Sciatic nerve (tissue), 1 donor: ENCODE data around the gene SPPL2A. TPM values are rescaled to one million over a fixed set of nuclear protein-coding genes. Genes with fewer than 3 reads are reported as not detected.

ENCODE experiments used
- total RNA-seq: library from RNA; stranded (reverse); fragmentation: NEBNext Ultra II Directional; extraction: Animal tissue kit (Norgen Biotek cat#: 25700); gene quantifications from one replicate; pipeline ENCODE4 v1.2.1, GENCODE V29; 2021
- donor health status: DM: no; HTN: no; CAD: no.

The SPPL2A gene
- total RNA-seq, 1 donor from 2014 or later, result 117 TPM

Other genes starting within 250 kb of the SPPL2A start
- gene USP50, start 219.0 kb downstream of the SPPL2A start, total RNA-seq, result 1.1 TPM
- 57.8 TPM for gene TRPM7, start 78.9 kb downstream of the SPPL2A start, total RNA-seq
- gene AP4E1, start 143.0 kb upstream of the SPPL2A start, total RNA-seq, result 11.9 TPM